ENCODE data around the gene ANKRD40.

ANKRD40 gene

DNA sequence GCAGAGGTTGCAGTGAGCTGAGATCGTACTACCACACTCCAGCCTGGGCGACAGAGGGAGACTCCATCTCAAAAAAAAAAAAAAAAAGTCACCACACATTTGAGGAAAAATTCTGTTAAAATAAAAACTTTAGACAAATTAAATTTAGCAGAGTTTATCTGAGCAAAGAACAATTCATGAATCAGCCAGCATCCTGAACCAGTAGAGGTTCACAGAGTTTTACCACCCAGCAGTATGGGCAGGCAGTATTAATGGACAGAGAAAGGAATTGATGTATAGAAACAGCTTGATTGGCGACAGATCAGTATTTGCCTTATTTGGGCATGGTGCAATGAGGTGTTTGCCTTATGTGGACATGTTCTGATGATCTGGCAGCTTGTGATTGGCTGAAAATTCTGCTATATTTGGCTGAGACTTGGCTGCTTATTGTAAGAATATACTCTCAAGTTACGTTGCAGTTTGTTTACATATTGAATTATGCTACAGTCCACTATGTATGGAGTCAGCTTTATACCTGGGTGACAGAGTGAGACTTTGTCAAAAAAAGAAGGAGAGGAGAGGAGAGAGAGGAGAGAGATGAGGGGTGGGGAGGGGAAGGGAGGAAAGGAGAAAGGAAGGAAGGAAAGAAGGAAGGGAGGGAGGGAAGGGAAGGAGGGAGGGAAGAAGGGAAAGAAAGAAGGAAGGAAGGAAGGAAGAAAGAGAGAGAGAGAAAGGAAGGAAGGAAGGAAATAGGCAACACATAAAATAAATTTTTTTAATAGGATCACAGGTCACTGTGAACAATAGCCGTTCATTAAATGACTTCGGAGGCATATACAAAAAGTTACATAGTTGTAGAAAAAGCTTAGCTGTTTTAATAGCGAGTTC lies 58.4 kb downstream of the ANKRD40 start:
- Histone ChIP-seq H3K27ac (no peak overlapping the region), H3K4me1 (ENCODE audit: control insufficient read depth in 1 of 2, insufficient read depth in 1 of 2, low read depth in 1 of 2, low read length in 1 of 2) (no peaks in the 10 kb centered on the region), H3K9me3 (no peaks in the 10 kb centered on the region), H3K4me3 (ENCODE audit: low read depth in 1 of 2, low read length in 1 of 2) (no peak overlapping the region), H3K36me3 (no peaks in the 10 kb centered on the region), H3K27me3 (peaks cover 7% of the 10 kb centered on the region)
- TF ChIP-seq, protein P1, sequence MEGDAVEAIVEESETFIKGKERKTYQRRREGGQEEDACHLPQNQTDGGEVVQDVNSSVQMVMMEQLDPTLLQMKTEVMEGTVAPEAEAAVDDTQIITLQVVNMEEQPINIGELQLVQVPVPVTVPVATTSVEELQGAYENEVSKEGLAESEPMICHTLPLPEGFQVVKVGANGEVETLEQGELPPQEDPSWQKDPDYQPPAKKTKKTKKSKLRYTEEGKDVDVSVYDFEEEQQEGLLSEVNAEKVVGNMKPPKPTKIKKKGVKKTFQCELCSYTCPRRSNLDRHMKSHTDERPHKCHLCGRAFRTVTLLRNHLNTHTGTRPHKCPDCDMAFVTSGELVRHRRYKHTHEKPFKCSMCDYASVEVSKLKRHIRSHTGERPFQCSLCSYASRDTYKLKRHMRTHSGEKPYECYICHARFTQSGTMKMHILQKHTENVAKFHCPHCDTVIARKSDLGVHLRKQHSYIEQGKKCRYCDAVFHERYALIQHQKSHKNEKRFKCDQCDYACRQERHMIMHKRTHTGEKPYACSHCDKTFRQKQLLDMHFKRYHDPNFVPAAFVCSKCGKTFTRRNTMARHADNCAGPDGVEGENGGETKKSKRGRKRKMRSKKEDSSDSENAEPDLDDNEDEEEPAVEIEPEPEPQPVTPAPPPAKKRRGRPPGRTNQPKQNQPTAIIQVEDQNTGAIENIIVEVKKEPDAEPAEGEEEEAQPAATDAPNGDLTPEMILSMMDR (IDR thresholded peaks at IDR 0.05): no peak

DNA sequence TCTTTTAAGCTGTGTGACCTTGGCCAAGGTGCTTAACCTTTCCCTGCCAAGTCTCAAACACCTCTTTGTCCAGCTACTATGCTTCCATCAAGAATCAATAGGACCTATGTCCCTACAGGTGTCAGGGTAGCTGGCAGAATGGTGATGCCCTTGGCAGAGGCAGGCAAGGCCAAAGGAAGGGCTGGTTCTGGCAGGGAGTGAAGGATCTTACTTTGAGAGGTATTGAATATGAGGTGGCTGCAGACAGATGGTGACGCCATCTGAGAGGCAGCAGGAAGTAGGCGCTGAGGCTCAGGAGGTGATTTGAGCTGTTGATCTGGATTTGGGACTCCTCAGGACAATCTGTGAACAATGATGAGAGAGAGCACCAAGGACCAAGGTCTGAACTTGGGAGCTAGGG lies 60.5 kb downstream of the ANKRD40 start:
- H3K9me3 ChIP-seq: no peaks in the 10 kb centered on the region
- H3K4me1 ChIP-seq (ENCODE audit: control insufficient read depth in 1 of 2, insufficient read depth in 1 of 2, low read depth in 1 of 2, low read length in 1 of 2): no peaks in the 10 kb centered on the region
- H3K27ac ChIP-seq: no peak overlapping the region
- H3K4me3 ChIP-seq (ENCODE audit: low read depth in 1 of 2, low read length in 1 of 2): no peak overlapping the region
- H3K36me3 ChIP-seq: no peaks in the 10 kb centered on the region
- peaks cover 7% of the 10 kb centered on the region for H3K27me3 ChIP-seq
- TF ChIP-seq, protein P1 (IDR thresholded peaks at IDR 0.05): no peak

DNA sequence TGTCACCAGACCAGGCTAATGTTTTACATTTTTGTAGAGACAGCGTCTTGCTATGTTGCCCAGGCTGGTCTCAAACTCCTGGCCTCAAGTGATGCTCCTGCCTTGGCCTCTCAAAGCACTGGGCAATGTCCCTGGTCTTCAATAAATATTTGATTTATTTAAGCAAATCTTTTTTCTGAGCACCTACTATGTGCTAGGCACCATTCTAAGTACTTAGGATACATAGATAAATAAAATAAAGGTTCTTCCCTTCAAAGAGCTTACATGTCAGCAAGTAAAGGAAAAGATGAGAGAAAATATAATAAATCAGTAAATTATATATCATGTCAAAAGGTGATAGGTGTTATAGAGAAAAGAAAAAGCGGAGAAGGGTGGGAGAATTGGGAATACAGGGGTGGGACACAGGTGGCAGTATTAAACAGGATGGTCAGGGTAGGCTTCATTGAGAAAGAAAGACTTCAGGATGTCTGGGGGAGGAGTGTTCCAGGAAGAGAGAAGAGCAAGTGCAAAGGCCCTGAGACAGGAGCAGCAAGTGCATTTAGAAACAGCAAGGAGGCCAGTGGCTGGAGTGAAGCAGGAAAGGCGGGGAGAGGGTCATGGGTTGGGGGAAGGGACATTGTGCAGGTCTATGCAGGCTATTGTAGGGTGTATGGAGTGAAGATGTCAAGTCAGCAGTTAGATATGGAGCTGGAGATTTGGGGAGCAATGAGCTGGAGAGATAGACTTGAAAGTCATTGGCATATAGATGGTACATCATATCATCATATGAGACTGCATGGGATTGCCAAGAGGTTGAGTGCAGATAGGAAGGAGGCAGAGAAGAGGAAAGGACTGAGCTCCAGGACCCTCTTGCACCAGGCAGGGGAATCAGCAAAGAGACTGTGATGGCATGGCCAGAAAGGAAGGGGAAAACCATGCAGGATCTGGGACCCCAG lies 61.7 kb downstream of the ANKRD40 start:
- no peak overlapping the region for H3K27ac ChIP-seq
- no peaks in the 10 kb centered on the region for H3K9me3 ChIP-seq
- H3K27me3 ChIP-seq: peaks cover 7% of the 10 kb centered on the region
- no peaks in the 10 kb centered on the region for H3K4me1 ChIP-seq (ENCODE audit: control insufficient read depth in 1 of 2, insufficient read depth in 1 of 2, low read depth in 1 of 2, low read length in 1 of 2)
- TF ChIP-seq, protein P1 (IDR thresholded peaks at IDR 0.05): no peak
- H3K36me3 ChIP-seq: no peaks in the 10 kb centered on the region
- H3K4me3 ChIP-seq (ENCODE audit: low read depth in 1 of 2, low read length in 1 of 2): no peak overlapping the region
